ENCODE measurements around the gene HDAC8.

HDAC8 gene

GRCh38 chrX:72366178-72366577, 206.5 kb downstream of the HDAC8 start:
- no peak overlapping the region for H3K18ac ChIP-seq (ENCODE audit: low read depth in 1 of 2, low read length in 2 of 2)
- no peak overlapping the region for H2AFZ ChIP-seq (ENCODE audit: low read depth, low read length)
- H2BK15ac ChIP-seq (ENCODE audit: low read depth, poor library complexity, severe bottlenecking) = no peak overlapping the region
- H3K79me1 ChIP-seq (replicated peaks; ENCODE audit: low read length, poor library complexity, severe bottlenecking) = no peaks in the 10 kb centered on the region
- H3K27me3 ChIP-seq (ENCODE audit: control insufficient read depth in 1 of 2, insufficient read depth in 1 of 2, low read length in 2 of 2) = peaks cover 0 to 56% of the 10 kb centered on the region in 2 experiments
- no peak overlapping the region for H3K9ac ChIP-seq (ENCODE audit: low read length)
- 96% methylated on average over 4 of the region's 4 CpGs for WGBS
- no peak for DNase-seq
- H3K14ac ChIP-seq (ENCODE audit: low read length in 2 of 2) = no peak overlapping the region
- H3K36me3 ChIP-seq (ENCODE audit: control insufficient read depth in 1 of 2, insufficient read depth in 2 of 2, low read depth in 1 of 2, low read length in 2 of 2) = peaks cover 0 to 3% of the 10 kb centered on the region in 2 experiments
- H3K23ac ChIP-seq (ENCODE audit: low read length in 2 of 2) = no peak overlapping the region
- no peak overlapping the region for H3K4ac ChIP-seq (ENCODE audit: low read depth in 1 of 2, low read length in 2 of 2)
- no peak overlapping the region for H3K4me3 ChIP-seq (ENCODE audit: insufficient read depth in 1 of 2, low read depth in 1 of 2, low read length in 2 of 2)
- no peak overlapping the region for H4K91ac ChIP-seq (ENCODE audit: low read length)
- H2BK5ac ChIP-seq (ENCODE audit: low read depth, low read length, poor library complexity, severe bottlenecking) = no peak overlapping the region
- H2AK5ac ChIP-seq (ENCODE audit: low read length, severe bottlenecking) = no peak overlapping the region
- no peak overlapping the region for H2BK120ac ChIP-seq (ENCODE audit: low read depth, low read length)
- H3K4me1 ChIP-seq (ENCODE audit: control insufficient read depth, insufficient read depth, low read depth, low read length) = no peaks in the 10 kb centered on the region
- H3K4me2 ChIP-seq (ENCODE audit: low read length, poor library complexity, severe bottlenecking) = no peak overlapping the region
- no peaks in the 10 kb centered on the region for H3K9me3 ChIP-seq (ENCODE audit: control insufficient read depth, low read length)
- H3K27ac ChIP-seq (ENCODE audit: low read length, poor library complexity, severe bottlenecking) = no peak overlapping the region
- H4K8ac ChIP-seq (ENCODE audit: low read length) = no peak overlapping the region
- H2BK12ac ChIP-seq (ENCODE audit: low read length in 2 of 2) = no peak overlapping the region

GRCh38 chrX:72365126-72365525, 207.5 kb downstream of the HDAC8 start:
- H3K79me1 ChIP-seq (replicated peaks; ENCODE audit: low read length, poor library complexity, severe bottlenecking) = no peaks in the 10 kb centered on the region
- no peak overlapping the region for H3K18ac ChIP-seq (ENCODE audit: low read depth in 1 of 2, low read length in 2 of 2)
- H2BK120ac ChIP-seq (ENCODE audit: low read depth, low read length) = no peak overlapping the region
- DNase-seq = no peak
- no peak overlapping the region for H3K4ac ChIP-seq (ENCODE audit: low read depth in 1 of 2, low read length in 2 of 2)
- no peak overlapping the region for H3K27ac ChIP-seq (ENCODE audit: low read length, poor library complexity, severe bottlenecking)
- peaks cover 0 to 62% of the 10 kb centered on the region in 2 experiments for H3K27me3 ChIP-seq (ENCODE audit: control insufficient read depth in 1 of 2, insufficient read depth in 1 of 2, low read length in 2 of 2)
- no peak overlapping the region for H4K8ac ChIP-seq (ENCODE audit: low read length)
- H3K4me1 ChIP-seq (ENCODE audit: control insufficient read depth, insufficient read depth, low read depth, low read length) = no peaks in the 10 kb centered on the region
- no peak overlapping the region for H4K91ac ChIP-seq (ENCODE audit: low read length)
- no peak overlapping the region for H3K4me3 ChIP-seq (ENCODE audit: insufficient read depth in 1 of 2, low read depth in 1 of 2, low read length in 2 of 2)
- H3K36me3 ChIP-seq (ENCODE audit: control insufficient read depth in 1 of 2, insufficient read depth in 2 of 2, low read depth in 1 of 2, low read length in 2 of 2) = peaks cover 0 to 3% of the 10 kb centered on the region in 2 experiments
- H3K9me3 ChIP-seq (ENCODE audit: control insufficient read depth, low read length) = no peaks in the 10 kb centered on the region
- no peak overlapping the region for H3K4me2 ChIP-seq (ENCODE audit: low read length, poor library complexity, severe bottlenecking)
- H2AK5ac ChIP-seq (ENCODE audit: low read length, severe bottlenecking) = no peak overlapping the region
- H3K23ac ChIP-seq (ENCODE audit: low read length in 2 of 2) = no peak overlapping the region
- H2BK15ac ChIP-seq (ENCODE audit: low read depth, poor library complexity, severe bottlenecking) = no peak overlapping the region
- H3K9ac ChIP-seq (ENCODE audit: low read length) = no peak overlapping the region
- WGBS = 100% methylated on average over 2 of the region's 2 CpGs
- H2BK12ac ChIP-seq (ENCODE audit: low read length in 2 of 2) = no peak overlapping the region
- H3K14ac ChIP-seq (ENCODE audit: low read length in 2 of 2) = no peak overlapping the region
- no peak overlapping the region for H2BK5ac ChIP-seq (ENCODE audit: low read depth, low read length, poor library complexity, severe bottlenecking)
- H2AFZ ChIP-seq (ENCODE audit: low read depth, low read length) = no peak overlapping the region

- no peak overlapping the region for H3K9ac ChIP-seq (ENCODE audit: low read length)
- 94% methylated on average over 2 of the region's 4 CpGs for WGBS
- H3K4me3 ChIP-seq (ENCODE audit: insufficient read depth in 1 of 2, low read depth in 1 of 2, low read length in 2 of 2) = no peak overlapping the region
- H3K18ac ChIP-seq (ENCODE audit: low read depth in 1 of 2, low read length in 2 of 2) = no peak overlapping the region
- no peak overlapping the region for H2BK120ac ChIP-seq (ENCODE audit: low read depth, low read length)
- no peak overlapping the region for H3K4ac ChIP-seq (ENCODE audit: low read depth in 1 of 2, low read length in 2 of 2)
- H2BK15ac ChIP-seq (ENCODE audit: low read depth, poor library complexity, severe bottlenecking) = no peak overlapping the region
- H2AK5ac ChIP-seq (ENCODE audit: low read length, severe bottlenecking) = no peak overlapping the region
- no peak overlapping the region for H3K27ac ChIP-seq (ENCODE audit: low read length, poor library complexity, severe bottlenecking)
- no peak for DNase-seq
- peaks cover 1% of the 10 kb centered on the region for H3K4me1 ChIP-seq (ENCODE audit: control insufficient read depth, insufficient read depth, low read depth, low read length)
- H4K91ac ChIP-seq (ENCODE audit: low read length) = no peak overlapping the region
- no peak overlapping the region for H3K4me2 ChIP-seq (ENCODE audit: low read length, poor library complexity, severe bottlenecking)
- no peaks in the 10 kb centered on the region for H3K79me1 ChIP-seq (replicated peaks; ENCODE audit: low read length, poor library complexity, severe bottlenecking)
- no peaks in the 10 kb centered on the region for H3K36me3 ChIP-seq (ENCODE audit: control insufficient read depth in 1 of 2, insufficient read depth in 2 of 2, low read depth in 1 of 2, low read length in 2 of 2)
- no peaks in the 10 kb centered on the region for H3K9me3 ChIP-seq (ENCODE audit: control insufficient read depth, low read length)
- H3K23ac ChIP-seq (ENCODE audit: low read length in 2 of 2) = no peak overlapping the region
- H3K27me3 ChIP-seq (ENCODE audit: control insufficient read depth in 1 of 2, insufficient read depth in 1 of 2, low read length in 2 of 2) = peaks cover 0 to 53% of the 10 kb centered on the region in 2 experiments
- no peak overlapping the region for H2BK5ac ChIP-seq (ENCODE audit: low read depth, low read length, poor library complexity, severe bottlenecking)
- H4K8ac ChIP-seq (ENCODE audit: low read length) = no peak overlapping the region
- H2AFZ ChIP-seq (ENCODE audit: low read depth, low read length) = no peak overlapping the region
- H2BK12ac ChIP-seq (ENCODE audit: low read length in 2 of 2) = no peak overlapping the region
- H3K14ac ChIP-seq (ENCODE audit: low read length in 2 of 2) = no peak overlapping the region
Observed at GRCh38 chrX:72360326-72360725, 212.3 kb downstream of the HDAC8 start.

GRCh38 chrX:72358313-72358712, 214.3 kb downstream of the HDAC8 start:
- Histone ChIP-seq H3K14ac (ENCODE audit: low read length in 2 of 2) (no peak overlapping the region), H2BK5ac (ENCODE audit: low read depth, low read length, poor library complexity, severe bottlenecking) (no peak overlapping the region), H3K27me3 (ENCODE audit: control insufficient read depth in 1 of 2, insufficient read depth in 1 of 2, low read length in 2 of 2) (peaks cover 0 to 58% of the 10 kb centered on the region in 2 experiments), H2BK120ac (ENCODE audit: low read depth, low read length) (no peak overlapping the region), H2BK12ac (ENCODE audit: low read length in 2 of 2) (no peak overlapping the region), H3K4me1 (ENCODE audit: control insufficient read depth, insufficient read depth, low read depth, low read length) (peaks cover 1% of the 10 kb centered on the region), H3K9ac (ENCODE audit: low read length) (no peak overlapping the region), H2AK5ac (ENCODE audit: low read length, severe bottlenecking) (no peak overlapping the region), H3K27ac (ENCODE audit: low read length, poor library complexity, severe bottlenecking) (no peak overlapping the region), H3K4ac (ENCODE audit: low read depth in 1 of 2, low read length in 2 of 2) (no peak overlapping the region), H3K4me3 (ENCODE audit: insufficient read depth in 1 of 2, low read depth in 1 of 2, low read length in 2 of 2) (no peak overlapping the region), H3K79me1 (replicated peaks; ENCODE audit: low read length, poor library complexity, severe bottlenecking) (no peaks in the 10 kb centered on the region), H3K18ac (ENCODE audit: low read depth in 1 of 2, low read length in 2 of 2) (no peak overlapping the region), H3K4me2 (ENCODE audit: low read length, poor library complexity, severe bottlenecking) (no peak overlapping the region), H4K91ac (ENCODE audit: low read length) (no peak overlapping the region), H2BK15ac (ENCODE audit: low read depth, poor library complexity, severe bottlenecking) (no peak overlapping the region), H3K9me3 (ENCODE audit: control insufficient read depth, low read length) (no peaks in the 10 kb centered on the region), H3K36me3 (ENCODE audit: control insufficient read depth in 1 of 2, insufficient read depth in 2 of 2, low read depth in 1 of 2, low read length in 2 of 2) (peaks cover 0 to 3% of the 10 kb centered on the region in 2 experiments), H2AFZ (ENCODE audit: low read depth, low read length) (no peak overlapping the region), H4K8ac (ENCODE audit: low read length) (no peak overlapping the region), H3K23ac (ENCODE audit: low read length in 2 of 2) (no peak overlapping the region)
- peak; percentile 15 for DNase-seq
- 71% methylated on average over 3 of the region's 4 CpGs for WGBS

Data from mesenchymal stem cell (in vitro differentiated cells and primary cell).